ENCODE results near the gene REM2.
"Not testable (repeated sequence)": the region's sequence is repeated elsewhere in the genome, so short reads cannot be mapped to it uniquely, and the experiment has no call there.

REM2 gene

DNA sequence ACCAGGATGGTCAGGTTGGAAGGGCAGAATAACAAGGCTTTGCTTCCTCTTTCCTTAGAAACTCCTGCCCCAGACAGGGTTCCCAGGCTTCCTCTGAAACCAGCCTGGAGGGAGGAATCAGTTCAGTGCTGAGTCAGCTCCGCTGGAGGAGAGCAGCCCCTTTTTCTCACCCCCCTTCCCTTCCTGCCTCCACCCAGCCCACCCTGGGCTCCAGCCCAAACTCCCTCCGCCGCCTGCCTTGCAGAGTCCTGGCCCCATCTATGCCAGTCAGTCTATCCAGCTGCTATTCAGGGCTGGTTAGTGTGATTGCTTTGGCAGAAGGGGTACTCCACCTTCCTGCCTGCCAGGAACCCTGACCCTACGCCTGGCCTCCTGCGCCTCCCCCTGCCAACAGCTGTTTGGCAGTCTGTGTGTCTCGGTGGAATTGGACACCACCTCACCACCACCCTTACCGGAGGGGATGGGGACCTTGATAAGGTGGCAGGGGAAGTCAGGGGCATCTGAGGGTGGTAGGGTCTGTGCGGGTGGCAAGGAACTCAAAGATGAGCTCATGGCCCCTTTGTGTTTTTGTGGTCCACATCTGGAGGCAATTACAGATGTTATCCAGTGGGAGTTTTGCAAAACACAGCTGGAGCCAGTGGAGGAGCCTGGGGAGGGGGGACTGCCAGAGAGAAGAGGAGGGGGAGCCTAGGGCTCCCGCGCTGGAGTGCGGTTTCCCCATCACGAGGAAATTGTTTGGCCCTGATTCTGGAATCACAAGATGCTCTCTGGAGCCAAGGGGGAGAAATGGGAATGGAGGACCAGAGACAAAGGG, 34.5 kb upstream of the REM2 start:
- no peak for DNase-seq

DNA sequence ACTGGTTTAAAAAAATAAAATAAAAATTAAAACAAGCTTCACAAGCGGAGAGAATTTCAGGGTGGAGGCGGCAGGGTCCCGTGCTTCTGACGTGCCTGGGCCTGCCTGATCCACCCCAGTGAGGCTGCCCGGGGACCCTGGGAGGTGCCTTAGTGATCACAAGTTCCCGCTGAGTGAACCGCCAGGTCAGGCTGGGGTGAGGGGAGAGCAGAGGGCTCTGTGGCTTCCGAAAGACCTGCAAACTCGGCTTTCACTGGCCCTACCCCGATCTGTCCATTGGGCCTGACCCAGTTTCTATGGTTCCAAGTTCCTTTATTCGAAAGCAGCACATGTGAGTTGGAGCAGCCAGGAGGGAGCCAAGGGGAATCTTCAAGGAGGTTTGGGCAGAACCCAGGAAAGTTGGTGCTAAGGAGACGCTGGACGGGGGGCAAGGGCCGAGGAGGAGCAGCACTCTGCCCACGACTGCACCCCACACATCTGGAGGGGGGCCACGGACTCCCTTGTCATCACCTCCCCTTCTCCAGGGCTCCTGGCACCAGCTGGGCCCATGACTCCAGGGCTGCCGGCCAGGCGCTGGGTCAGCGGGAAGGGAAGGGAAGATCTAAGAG, 33.7 kb upstream of the REM2 start:
- DNase-seq, result no peak

DNA sequence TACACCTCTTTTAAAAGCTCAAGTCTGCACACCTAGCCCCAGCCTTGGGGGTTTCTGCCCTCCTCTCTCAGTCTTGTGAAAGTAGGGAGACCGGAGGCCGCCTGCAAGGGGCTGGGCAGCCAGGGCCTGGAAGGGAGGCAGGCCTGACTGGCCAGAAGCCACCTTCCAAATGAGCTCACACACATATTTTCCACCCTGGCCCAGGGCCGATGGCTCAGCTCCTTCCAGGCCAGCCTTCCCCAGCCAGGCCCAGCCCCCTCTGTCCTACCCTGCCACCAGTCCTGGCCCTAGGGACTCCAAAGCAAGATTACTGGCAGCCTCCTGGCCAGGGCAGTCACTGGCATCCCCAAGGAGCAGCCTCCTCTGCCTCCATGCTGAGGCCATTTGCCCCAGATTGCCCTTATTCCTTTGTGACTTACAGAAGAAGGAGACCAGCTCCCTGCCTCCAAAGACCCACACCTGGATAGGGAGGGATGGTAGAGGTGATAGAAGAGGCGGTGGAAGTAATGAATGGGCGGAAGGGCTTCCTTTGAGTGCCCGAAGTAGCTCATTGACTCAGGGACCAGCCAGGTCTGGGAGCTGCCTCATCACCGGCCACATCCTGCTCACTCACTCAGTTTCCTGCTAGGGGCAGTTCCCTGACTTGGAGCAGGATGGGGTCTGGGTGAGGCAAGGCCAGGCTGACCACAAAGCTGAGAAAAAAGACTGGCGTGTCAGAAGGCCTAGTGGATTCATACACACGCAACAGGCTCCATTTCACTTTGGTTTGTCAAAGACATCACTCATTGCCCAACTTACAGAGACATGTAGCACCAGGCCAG, 31.9 kb upstream of the REM2 start:
- DNase-seq, result no peak

DNA sequence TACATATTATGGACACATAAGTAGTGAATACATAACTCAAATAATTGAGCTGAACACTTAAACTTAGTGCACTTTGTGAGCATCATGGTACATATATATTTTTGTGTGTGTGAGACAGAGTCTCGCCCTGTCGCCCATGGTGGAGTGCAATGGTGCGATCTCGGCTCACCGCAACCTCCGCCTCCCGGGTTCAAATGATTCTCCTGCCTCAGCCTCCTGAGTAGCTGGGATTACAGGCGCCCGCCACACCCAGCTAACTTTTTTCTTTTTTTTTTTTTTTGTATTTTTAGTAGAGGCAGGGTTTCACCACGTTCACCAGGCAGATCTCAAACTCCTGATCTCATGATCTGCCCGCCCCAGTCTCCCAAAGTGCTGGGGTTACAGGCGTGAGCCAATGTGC, 30.8 kb upstream of the REM2 start:
- not testable (repeated sequence) for DNase-seq

GRCh38 chr14:22852599-22852939, 30.5 kb upstream of the REM2 start:
- DNase-seq, result no peak

GRCh38 chr14:22852940-22853767, 29.9 kb upstream of the REM2 start:
- DNase-seq, result peak; percentile 3

- not testable (repeated sequence) for DNase-seq
Observed at GRCh38 chr14:22854296-22854695, 28.7 kb upstream of the REM2 start.

DNA sequence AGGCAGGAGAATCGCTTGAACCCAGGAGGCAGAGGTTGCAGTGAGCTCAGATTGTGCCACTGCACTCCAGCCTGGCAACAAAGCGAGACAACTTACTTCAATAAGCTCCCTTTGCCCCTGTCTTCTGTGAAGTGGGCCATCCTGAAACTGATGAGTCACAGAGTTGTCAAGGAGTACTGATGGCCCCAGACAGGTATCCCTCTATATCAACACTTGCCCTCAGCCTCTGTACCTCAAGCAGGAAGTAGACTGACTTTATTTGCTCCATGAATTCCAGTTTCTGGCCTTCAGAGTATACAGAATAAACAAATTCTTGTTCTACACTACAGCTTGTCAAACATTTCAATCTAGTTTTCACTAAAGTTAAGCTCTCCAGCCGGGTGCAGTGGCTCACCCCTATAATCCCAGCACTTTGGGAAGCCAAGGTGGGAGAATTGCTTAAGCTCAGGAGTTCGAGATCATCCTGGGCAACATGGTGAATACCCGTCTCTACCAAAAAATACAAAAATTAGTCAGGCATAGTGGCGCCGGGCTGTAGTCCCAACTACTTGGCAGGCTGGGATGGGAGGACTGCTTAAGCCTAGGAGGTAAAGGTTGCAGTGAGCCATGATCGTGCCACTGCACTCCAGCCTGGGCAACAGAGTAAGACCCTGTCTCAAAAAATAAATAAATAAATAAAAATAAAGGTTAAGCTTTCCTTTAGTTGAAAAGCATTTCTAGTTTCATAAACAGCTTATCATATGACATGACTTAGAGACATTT, 27.9 kb upstream of the REM2 start:
- no peak for DNase-seq

GRCh38 chr14:22856428-22856827, 26.6 kb upstream of the REM2 start:
- no peak for DNase-seq

DNA sequence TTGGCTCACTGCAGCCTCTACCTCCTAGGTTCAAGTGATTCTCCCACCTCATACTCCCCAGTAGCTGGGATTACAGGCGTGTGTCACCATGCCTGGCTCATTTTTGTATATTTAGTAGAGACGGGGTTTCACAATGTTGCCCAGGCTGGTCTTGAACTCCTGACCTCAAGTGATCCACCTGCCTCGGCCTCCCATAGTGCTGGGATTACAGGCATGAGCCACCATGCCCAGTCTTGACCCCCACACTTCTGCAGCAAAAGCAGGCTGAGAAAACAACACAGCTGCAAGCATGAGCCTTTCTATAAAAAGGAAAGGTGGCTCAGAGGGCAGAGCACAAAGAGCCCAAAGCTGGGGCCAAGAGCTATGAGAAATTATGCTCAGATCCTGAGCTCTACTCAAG, 22.6 kb upstream of the REM2 start:
- not testable (repeated sequence) for DNase-seq

DNA sequence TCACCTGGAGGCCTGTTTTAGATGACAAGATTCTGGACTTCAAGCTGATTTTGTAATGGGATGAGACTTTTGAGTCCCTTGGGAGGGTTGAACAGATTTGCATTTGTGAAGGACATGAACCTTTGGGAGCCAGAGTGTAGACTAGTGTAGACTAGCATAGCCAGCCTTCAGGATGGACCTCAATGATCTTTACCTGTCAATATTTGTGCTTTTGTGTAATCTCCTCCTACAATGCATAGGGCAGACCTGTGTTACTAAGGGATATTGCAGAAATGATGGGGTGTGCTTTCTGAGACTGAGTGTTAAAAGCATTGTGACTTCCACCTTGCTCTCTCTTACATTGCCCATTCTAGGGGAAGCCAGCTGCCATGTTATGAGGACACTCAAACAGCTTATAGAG, 21.4 kb upstream of the REM2 start:
- no peak for DNase-seq

GRCh38 chr14:22864979-22865378, 18.0 kb upstream of the REM2 start:
- no peak for DNase-seq

DNA sequence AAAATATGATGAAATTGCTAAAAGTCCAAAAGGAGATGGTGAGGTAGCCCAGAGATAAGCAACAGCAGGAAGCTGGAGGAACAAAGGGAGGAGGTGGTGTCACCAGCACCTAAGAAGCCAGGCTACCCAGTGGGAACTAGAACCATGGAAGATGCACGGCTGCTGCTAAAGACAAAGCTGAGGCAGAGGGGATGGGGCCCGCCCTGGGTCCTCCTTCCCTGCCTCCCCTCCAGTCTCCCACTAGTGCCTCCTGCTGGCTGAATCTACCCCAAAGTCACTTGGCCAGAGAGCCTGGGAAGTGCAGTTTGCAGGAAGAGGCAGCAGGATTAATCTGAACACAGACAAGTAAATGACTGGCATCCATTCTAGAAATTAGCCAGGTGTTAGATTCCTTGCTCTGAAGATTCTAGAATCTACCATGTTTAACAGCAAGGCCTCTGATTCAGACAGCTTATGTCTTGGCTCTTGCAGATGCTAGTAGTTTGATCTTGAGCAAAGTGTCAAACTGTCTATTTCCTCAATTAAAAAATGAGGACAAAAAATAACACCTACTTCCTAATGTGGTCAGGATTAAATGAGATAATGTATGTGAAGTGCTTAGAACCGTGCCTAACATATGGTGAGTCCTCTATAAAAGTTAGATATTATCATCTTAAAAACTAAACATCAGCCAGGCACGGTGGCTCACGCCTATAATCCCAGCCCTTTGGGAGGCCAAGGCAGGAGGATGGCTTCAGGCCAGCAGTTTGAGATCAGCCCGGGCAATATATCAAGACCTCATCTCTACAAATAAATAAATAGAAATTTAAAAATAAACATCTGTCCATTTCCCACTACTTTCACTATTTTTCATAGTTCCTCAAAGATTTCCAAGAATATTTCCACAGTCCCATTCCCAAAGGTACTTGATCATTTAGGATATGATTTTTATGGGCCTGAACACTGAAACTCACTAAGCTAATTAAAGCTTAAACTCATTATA, 17.3 kb upstream of the REM2 start:
- no peak for DNase-seq

- DNase-seq, result no peak
Observed at GRCh38 chr14:22866874-22867273, 16.1 kb upstream of the REM2 start.

GRCh38 chr14:22870811-22871223, 12.2 kb upstream of the REM2 start:
- DNase-seq, result no peak

DNA sequence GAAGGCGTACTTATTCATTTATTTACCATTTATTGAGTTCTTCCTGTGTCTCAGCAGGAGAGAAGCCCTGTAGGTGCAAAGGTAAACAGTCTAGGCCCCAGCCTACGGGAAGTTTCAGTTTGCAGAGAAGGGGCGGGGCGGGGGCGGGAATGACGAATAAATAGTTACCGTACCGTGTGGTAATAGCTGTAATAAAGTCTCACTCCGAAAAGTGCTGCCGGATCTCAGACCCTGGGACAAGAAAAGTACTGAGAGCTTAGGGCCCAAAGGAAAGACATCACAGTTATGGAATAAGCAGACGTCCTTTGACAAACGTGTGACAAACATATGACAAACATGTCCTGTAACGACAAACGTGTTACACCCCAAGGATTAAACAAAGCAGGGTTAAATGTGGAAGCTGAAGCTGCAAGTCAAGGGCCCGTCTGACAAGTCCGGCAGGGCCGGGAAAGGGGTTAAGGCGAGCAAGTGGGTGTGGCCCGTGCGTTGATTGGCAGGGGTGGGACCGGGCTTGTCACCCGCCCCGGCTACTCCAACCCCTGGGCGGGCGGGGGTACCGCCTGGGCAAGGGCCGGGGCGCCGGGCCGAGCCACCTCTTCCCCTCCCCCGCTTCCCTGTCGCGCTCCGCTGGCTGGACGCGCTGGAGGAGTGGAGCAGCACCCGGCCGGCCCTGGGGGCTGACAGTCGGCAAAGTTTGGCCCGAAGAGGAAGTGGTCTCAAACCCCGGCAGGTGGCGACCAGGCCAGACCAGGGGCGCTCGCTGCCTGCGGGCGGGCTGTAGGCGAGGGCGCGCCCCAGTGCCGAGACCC, 11.6 kb upstream of the REM2 start, which contains the start of gene LRP10:
Gene LRP10 (plus strand): TSS at position 517 of the 809 bp plus-strand sequence. CDS start 564 bp downstream, outside the sequence.
- DNase-seq, result peak; percentile 24

DNA sequence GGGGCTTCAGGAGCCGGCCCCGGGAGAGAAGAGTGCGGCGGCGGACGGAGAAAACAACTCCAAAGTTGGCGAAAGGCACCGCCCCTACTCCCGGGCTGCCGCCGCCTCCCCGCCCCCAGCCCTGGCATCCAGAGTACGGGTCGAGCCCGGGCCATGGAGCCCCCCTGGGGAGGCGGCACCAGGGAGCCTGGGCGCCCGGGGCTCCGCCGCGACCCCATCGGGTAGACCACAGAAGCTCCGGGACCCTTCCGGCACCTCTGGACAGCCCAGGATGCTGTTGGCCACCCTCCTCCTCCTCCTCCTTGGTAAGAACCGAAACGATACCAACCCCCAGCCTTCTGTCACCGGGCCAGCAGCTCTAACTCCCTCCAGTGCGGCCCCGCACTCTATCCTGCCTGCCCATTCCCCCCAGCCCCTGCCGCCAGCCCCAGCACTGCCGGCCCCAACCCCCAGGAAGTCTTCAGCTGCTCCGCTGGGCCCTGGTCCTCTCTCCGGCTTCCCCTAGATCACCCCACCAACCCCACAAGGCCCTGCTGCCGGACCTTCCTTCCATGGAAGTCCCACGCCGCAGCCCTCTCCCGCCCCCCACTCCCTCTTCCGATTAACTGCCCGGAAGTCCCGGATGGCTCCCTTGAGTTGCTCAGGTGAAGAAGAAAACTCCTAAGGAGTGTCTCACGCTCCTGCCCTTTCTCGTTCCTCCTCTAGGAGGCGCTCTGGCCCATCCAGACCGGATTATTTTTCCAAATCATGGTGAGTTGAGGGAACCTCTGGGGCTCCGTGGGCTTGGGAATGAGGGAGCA, 10.8 kb upstream of the REM2 start:
- DNase-seq, result peak; percentile 3

DNA sequence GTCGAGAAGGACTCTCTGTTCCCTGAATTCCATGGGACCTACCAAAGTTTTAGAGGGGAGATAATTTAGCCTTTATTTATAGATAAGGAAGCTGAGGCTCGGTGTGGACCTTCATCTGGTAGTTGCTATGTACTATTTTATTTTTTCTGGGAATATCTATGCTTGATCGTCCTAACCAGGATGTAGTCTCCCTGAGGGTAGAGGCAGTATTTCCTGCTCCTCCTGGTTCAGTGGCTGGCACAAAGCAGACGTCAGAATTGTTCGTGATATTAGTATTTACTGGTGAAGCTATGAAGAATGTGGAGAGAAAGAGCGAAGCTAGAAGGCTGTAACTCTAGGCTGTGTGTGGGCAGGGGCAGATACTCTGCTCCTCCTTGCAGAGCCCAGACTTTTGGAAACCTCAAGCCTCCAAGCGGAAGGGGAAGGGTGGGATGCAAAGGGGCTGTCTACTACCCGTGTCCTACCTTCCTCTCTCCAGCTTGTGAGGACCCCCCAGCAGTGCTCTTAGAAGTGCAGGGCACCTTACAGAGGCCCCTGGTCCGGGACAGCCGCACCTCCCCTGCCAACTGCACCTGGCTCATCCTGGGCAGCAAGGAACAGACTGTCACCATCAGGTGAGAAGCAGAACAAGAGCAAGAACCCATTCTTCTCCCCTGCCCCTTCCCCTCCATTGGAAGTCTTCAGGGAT, 10.0 kb upstream of the REM2 start:
- DNase-seq, result no peak
